ENCODE data around the gene HTD2. TPM values are rescaled to one million over a fixed set of nuclear protein-coding genes. Genes with fewer than 3 reads are reported as not detected.

The HTD2 gene
- total RNA-seq, 1 experiment from 2014 or later, result 11.4 TPM

- TF ChIP-seq KAT7 (CRISPR knock-in tag; IDR thresholded peaks at IDR 0.05; ENCODE audit: borderline replicate concordance), result 0 out of 2 replicates have a peak, but pooled peaks have one; percentile 89
- no peak for TF ChIP-seq NR2C2 (CRISPR knock-in tag; IDR thresholded peaks at IDR 0.05)
- no peak for TF ChIP-seq NR1H2 (CRISPR knock-in tag; IDR thresholded peaks at IDR 0.05)
- TF ChIP-seq RORB (CRISPR knock-in tag; IDR thresholded peaks at IDR 0.05), result no peak
- no peak for TF ChIP-seq ATF3 (CRISPR knock-in tag; conservative IDR thresholded peaks at IDR 0.05)
- TF ChIP-seq PREB (CRISPR knock-in tag; IDR thresholded peaks at IDR 0.05; ENCODE audit: borderline replicate concordance), result no peak
- peak; percentile 82; the same call in 1 of the 2 replicates for TF ChIP-seq EMX1 (CRISPR knock-in tag; IDR thresholded peaks at IDR 0.05)
- TF ChIP-seq RELA (CRISPR knock-in tag; IDR thresholded peaks at IDR 0.05; ENCODE audit: borderline replicate concordance), result 0 out of 2 replicates have a peak, but pooled peaks have one; percentile 20
- TF ChIP-seq FOXK1 (CRISPR knock-in tag; IDR thresholded peaks at IDR 0.05), result peak; percentile 97
- TF ChIP-seq JUN (CRISPR knock-in tag; IDR thresholded peaks at IDR 0.05), result no peak
- TF ChIP-seq AR (CRISPR knock-in tag; IDR thresholded peaks at IDR 0.05), result no peak
- TF ChIP-seq PRDM15 (CRISPR knock-in tag; IDR thresholded peaks at IDR 0.05), result peak; percentile 71
- no peak for TF ChIP-seq GTF2I (CRISPR knock-in tag; conservative IDR thresholded peaks at IDR 0.05)
- TF ChIP-seq E2F5 (CRISPR knock-in tag; IDR thresholded peaks at IDR 0.05), result peak; percentile 82; the same call in 1 of the 2 replicates
These were observed 26.4 kb downstream of the HTD2 start, which contains the start of gene PXK (continued) for GRCh38 chr3:58332575-58333188.

GRCh38 chr3:58333206-58334012 lies 27.1 kb downstream of the HTD2 start:
- Mint-ChIP-seq H3K9me3 (no peaks in the 10 kb centered on the region), H3K4me3 (peak overlapping the region; percentile 90), H3K27me3 (ENCODE audit: low read depth) (peaks cover 34% of the 10 kb centered on the region), H3K4me1 (peaks cover 24% of the 10 kb centered on the region), H3K36me3 (no peaks in the 10 kb centered on the region), H3K27ac (no peak overlapping the region)
- DNase-seq (ENCODE audit: low spot score) (peak; percentile 52), ATAC-seq (peak; percentile 74)
- TF ChIP-seq CREB1 (CRISPR knock-in tag; IDR thresholded peaks at IDR 0.05), result no peak
- TF ChIP-seq ZNF263 (CRISPR knock-in tag; IDR thresholded peaks at IDR 0.05; ENCODE audit: low read depth), result 0 out of 2 replicates have a peak, but pooled peaks have one; percentile 3
- no peak for TF ChIP-seq CTCF (IDR thresholded peaks at IDR 0.05)
- TF ChIP-seq E2F5 (CRISPR knock-in tag; IDR thresholded peaks at IDR 0.05), result no peak
- no peak for TF ChIP-seq NR1H2 (CRISPR knock-in tag; IDR thresholded peaks at IDR 0.05)
- TF ChIP-seq GTF2I (CRISPR knock-in tag; conservative IDR thresholded peaks at IDR 0.05), result no peak
- POLR2A ChIA-PET, result interaction anchor here (0.6 kb wide), 1 partner anchor 255 kb away, joined by 3 read pairs; no protein-coding TSS in a partner anchor
- CTCF ChIA-PET, result interaction anchor here (0.6 to 3.0 kb wide), 10 partner anchors 12 to 196 kb away, joined by 3 to 22 read pairs (median 3); partner anchors contain the start of genes HTD2 and RPP14
